B cell (primary cell): ENCODE results near the gene CFAP74. TPM values are rescaled to one million over a fixed set of nuclear protein-coding genes. Genes with fewer than 3 reads are reported as not detected.

Experiments used
- ATAC-seq: fragments of 200-7000 bp; cut with Tn5 transposase; one replicate; pipeline ENCODE4 v1.10.0; 2021; ENCODE audit warnings: low read depth, mild to moderate bottlenecking, moderate number of reproducible peaks, moderate library complexity
- CTCF ChIA-PET: fragments of 350-600 bp; sonication (Branson Sonifier 250); formaldehyde crosslinking; loops from one replicate; lab custom pipeline; 2021; ENCODE audit warnings: antibody characterized with exemption, inconsistent platforms; lab: Charles Lee
- POLR2A ChIA-PET: fragments of 350-600 bp; sonication (Branson Sonifier 250); formaldehyde crosslinking; loops from one replicate; lab custom pipeline; 2021; ENCODE audit warnings: antibody characterized with exemption; lab: Charles Lee
- DNase-seq: peaks from one replicate; pipeline ENCODE4 v3.0.0; 2013
- H2AFZ ChIP-seq: 2 replicates; pipeline ENCODE4 v1.6.1; 2012; ENCODE audit warnings: mild to moderate bottlenecking, low read depth, low read length; ENCODE audit not compliant: insufficient read depth, poor library complexity, severe bottlenecking
- H3K27ac ChIP-seq, 2 donors: 1 replicate in 1 of 2; 2 replicates in 1 of 2; pipeline ENCODE4 v1.5.1; 2012 to 2013; ENCODE audit warnings: low read length in 2 of 2, mild to moderate bottlenecking in 2 of 2, moderate library complexity in 1 of 2
- H3K27me3 ChIP-seq, 4 experiments: fragments of 200-600 bp in 1 of 4; sonication (generic) in 1 of 4; replicated peaks in 1 of 4; 1 replicate in 2 of 4; 2 replicates in 2 of 4; pipeline versions ENCODE4 v1.6.1 to v1.7.0; 2013 to 2016; ENCODE audit warnings: low read length in 3 of 4, mild to moderate bottlenecking in 2 of 4, mixed read lengths in 1 of 4, moderate library complexity in 1 of 4; ENCODE audit not compliant: insufficient read depth in 4 of 4, control insufficient read depth in 3 of 4; ENCODE audit errors: control extremely low read depth in 1 of 4
- H3K36me3 ChIP-seq, 2 experiments: replicated peaks in 1 of 2; 1 replicate in 1 of 2; 2 replicates in 1 of 2; pipeline versions ENCODE4 v1.6.1 to v1.7.1; 2013; ENCODE audit warnings: low read length in 1 of 2; ENCODE audit not compliant: insufficient read depth in 2 of 2, control insufficient read depth in 1 of 2; ENCODE audit errors: control extremely low read depth in 1 of 2, extremely low read depth in 1 of 2
- H3K4me1 ChIP-seq, 2 donors: fragments of 200-600 bp in 1 of 2; sonication (generic) in 1 of 2; 1 replicate in 1 of 2; 2 replicates in 1 of 2; pipeline versions ENCODE4 v1.5.1 to v1.6.1; 2013 to 2017; ENCODE audit warnings: low read length in 2 of 2; ENCODE audit not compliant: control insufficient read depth in 2 of 2, insufficient read depth in 2 of 2
- H3K4me2 ChIP-seq: replicated peaks from 2 replicates; pipeline ENCODE3; 2012; ENCODE audit warnings: mild to moderate bottlenecking, low read depth, low read length; ENCODE audit not compliant: poor library complexity, severe bottlenecking
- H3K4me3 ChIP-seq, 5 experiments: fragments of 200-600 bp in 1 of 5; sonication (generic) in 1 of 5; 1 replicate in 3 of 5; 2 replicates in 2 of 5; pipeline versions ENCODE4 v1.5.1 to v1.7.0; 2011 to 2016; ENCODE audit warnings: low read length in 4 of 5, mild to moderate bottlenecking in 4 of 5, low read depth in 2 of 5, control low read depth in 1 of 5, moderate library complexity in 1 of 5; ENCODE audit not compliant: insufficient read depth in 1 of 5; ENCODE audit errors: control extremely low read depth in 1 of 5, extremely low read depth in 1 of 5
- H3K79me2 ChIP-seq: fragments of 200-600 bp; sonication (generic); one replicate; pipeline ENCODE4 v1.6.0; 2016; ENCODE audit warnings: low read length; ENCODE audit not compliant: control insufficient read depth, insufficient read depth
- H3K9ac ChIP-seq: fragments of 200-600 bp; sonication (generic); 2 replicates; pipeline ENCODE4 v1.6.1; 2017; ENCODE audit warnings: mild to moderate bottlenecking, low read length, moderate library complexity
- H3K9me3 ChIP-seq, 3 donors: one replicate each; pipeline versions ENCODE4 v1.6.1 to v1.7.1; 2013; ENCODE audit warnings: low read length in 2 of 3; ENCODE audit not compliant: control insufficient read depth in 2 of 3, insufficient read depth in 1 of 3; ENCODE audit errors: control extremely low read depth in 1 of 3
- H4K20me1 ChIP-seq: 2 replicates; pipeline ENCODE4 v1.6.0; 2012; ENCODE audit warnings: mild to moderate bottlenecking, low read length; ENCODE audit not compliant: insufficient read depth, control insufficient read depth, poor library complexity, severe bottlenecking
- H3K27ac Mint-ChIP-seq: one replicate; pipeline ENCODE4 v1.8.0; 2021; ENCODE audit warnings: mixed read lengths
- H3K27me3 Mint-ChIP-seq: one replicate; pipeline ENCODE4 v1.8.0; 2021; ENCODE audit warnings: mixed read lengths
- H3K4me1 Mint-ChIP-seq: one replicate; pipeline ENCODE4 v1.8.0; 2021; ENCODE audit warnings: mixed read lengths
- H3K4me3 Mint-ChIP-seq: one replicate; pipeline ENCODE4 v1.8.0; 2021; ENCODE audit warnings: mixed read lengths
- H3K9me3 Mint-ChIP-seq: one replicate; pipeline ENCODE4 v1.8.0; 2022; ENCODE audit warnings: mixed read lengths; ENCODE audit not compliant: insufficient read depth
- CTCF ChIP-seq: fragments of 200-600 bp; IDR thresholded peaks from one replicate; pipeline ENCODE4 v1.8.0; 2022; ENCODE audit warnings: antibody characterized with exemption, mild to moderate bottlenecking
- EZH2 ChIP-seq: IDR thresholded peaks from 2 replicates; pipeline ENCODE4 v1.6.1; 2012; ENCODE audit warnings: borderline replicate concordance, low read depth, mild to moderate bottlenecking, moderate library complexity, low read length; ENCODE audit not compliant: insufficient read depth, poor library complexity, severe bottlenecking
- WGBS: methylation state at CpG from one replicate; pipeline ENCODE4 v1.1.5; 2013; ENCODE audit warnings: missing lambda C conversion rate; ENCODE audit not compliant: insufficient coverage; 5-methylcytosine and 5-hydroxymethylcytosine counted together
- intact Hi-C: fragments of 100-400 bp; cut with micrococcal nuclease; formaldehyde crosslinking; loops from one replicate; pipeline ENCODE4 v1.10.0; 2022
- polyA plus RNA-seq: library from polyadenylated mRNA; depleted of rRNA; stranded (reverse); fragments of >200 nt; gene quantifications from 2 replicates; pipeline ENCODE4 v1.2.3, GENCODE V29; 2012
- total RNA-seq, 2 donors: library from RNA; stranded (reverse); fragments of 120-200 nt in 1 of 2; gene quantifications; 1 replicate in 1 of 2; 2 replicates in 1 of 2; pipeline versions ENCODE4 v1.2.3 to v1.2.4, GENCODE V29; 2013 to 2022

Gene CFAP74
- total and polyA plus RNA-seq, 2 donors (not counting 1 experiment from before 2014, with no cell fraction given), result not detected

- Histone ChIP-seq H3K9me3 (no peaks in the 10 kb centered on the region), H3K27me3 (no peaks in the 10 kb centered on the region), H3K79me2 (peaks cover 50% of the 10 kb centered on the region), H4K20me1 (peaks cover 44% of the 10 kb centered on the region), H3K4me2 (peak within 1 kb of the TSS; percentile 97), H3K4me1 (peaks cover 53 to 74% of the 10 kb centered on the region in 2 donors), H3K27ac (peak within 1 kb of the TSS; percentile 72 to 86), H3K4me3 (peak within 1 kb of the TSS; percentile 63 to 88 (median 79)), H3K9ac (peak within 1 kb of the TSS; percentile 83), H3K36me3 (no peaks in the 10 kb centered on the region), H2AFZ (peak within 1 kb of the TSS; percentile 82)
- Mint-ChIP-seq H3K4me3 (peak within 1 kb of the TSS; percentile 91), H3K9me3 (no peaks in the 10 kb centered on the region), H3K27ac (peak within 1 kb of the TSS; percentile 96), H3K4me1 (peaks cover 60% of the 10 kb centered on the region), H3K27me3 (no peaks in the 10 kb centered on the region)
- DNase-seq (peak; percentile 98), ATAC-seq (peak; percentile 60)
- CTCF ChIA-PET, result interaction anchor here (1.1 to 1.7 kb wide), 3 partner anchors 16 to 111 kb away, joined by 7 to 21 read pairs (median 7); no protein-coding TSS in a partner anchor
- WGBS, result under 1% methylated on average over 134 of the region's 137 CpGs
- intact Hi-C loops, result loop anchor here (1.0 to 2.0 kb wide), 5 partner anchors 19 to 275 kb away; partner anchors contain the start of genes MIB2 and TMEM52
- TF ChIP-seq EZH2 (no peak), CTCF (no peak)
- POLR2A ChIA-PET, result interaction anchor here (0.6 to 2.0 kb wide), 4 partner anchors 11 to 111 kb away, joined by 5 to 7 read pairs (median 6); no protein-coding TSS in a partner anchor
Observed at GRCh38 chr1:1890506-1891348, 112.9 kb downstream of the CFAP74 start, which contains the start of gene GNB1. Gene GNB1 (minus strand): TSS chr1:1891087. CDS start chr1:1825453, 65,634 bp downstream.
